Endodermal cell (in vitro differentiated cells): ENCODE measurements around the gene RHOH. TPM values are rescaled to one million over a fixed set of nuclear protein-coding genes. Genes with fewer than 3 reads are reported as not detected.
A peak's percentile ranks its signal among the peaks of the same experiment; 100 is the strongest.

Source experiments
- DNase-seq: peaks from one replicate; pipeline ENCODE4 v3.0.0-alpha.2; 2017
- H3K27ac ChIP-seq: 2 replicates; pipeline ENCODE4 v1.5.1; 2013; ENCODE audit warnings: mild to moderate bottlenecking, low read depth, low read length, moderate library complexity
- H3K27me3 ChIP-seq: 2 replicates; pipeline ENCODE4 v1.6.1; 2013; ENCODE audit warnings: mild to moderate bottlenecking, low read length, moderate library complexity; ENCODE audit not compliant: insufficient read depth, control insufficient read depth, poor library complexity, severe bottlenecking
- H3K36me3 ChIP-seq: 2 replicates; pipeline ENCODE4 v1.7.0; 2013; ENCODE audit warnings: mild to moderate bottlenecking, low read length, moderate library complexity; ENCODE audit not compliant: control insufficient read depth, insufficient read depth
- H3K4me1 ChIP-seq: one replicate; pipeline ENCODE4 v1.7.0; 2013; ENCODE audit warnings: low read length; ENCODE audit not compliant: control insufficient read depth, insufficient read depth
- H3K4me3 ChIP-seq: 2 replicates; pipeline ENCODE4 v1.5.1; 2013; ENCODE audit warnings: mild to moderate bottlenecking, low read length, moderate library complexity
- H3K9ac ChIP-seq: 2 replicates; pipeline ENCODE4 v1.6.1; 2013; ENCODE audit warnings: mild to moderate bottlenecking, low read length, moderate library complexity; ENCODE audit not compliant: poor library complexity, severe bottlenecking; ENCODE audit errors: extremely low read depth
- H3K9me3 ChIP-seq: 2 replicates; pipeline ENCODE4 v1.6.1; 2013; ENCODE audit warnings: mild to moderate bottlenecking, low read length, moderate library complexity; ENCODE audit not compliant: control insufficient read depth
- H3K27ac Mint-ChIP-seq: 2 replicates; pipeline ENCODE4 v1.8.0; 2020; ENCODE audit warnings: mixed read lengths
- H3K27me3 Mint-ChIP-seq: 2 replicates; pipeline ENCODE4 v1.8.0; 2021; ENCODE audit warnings: mild to moderate bottlenecking, mixed read lengths; ENCODE audit not compliant: insufficient read depth
- H3K36me3 Mint-ChIP-seq: 2 replicates; pipeline ENCODE4 v1.8.0; 2020; ENCODE audit warnings: low read depth, mixed read lengths
- H3K4me1 Mint-ChIP-seq: 2 replicates; pipeline ENCODE4 v1.8.0; 2020; ENCODE audit warnings: mixed read lengths
- H3K4me3 Mint-ChIP-seq: 2 replicates; pipeline ENCODE4 v1.8.0; 2020; ENCODE audit warnings: mild to moderate bottlenecking, moderate library complexity, mixed read lengths
- H3K9me3 Mint-ChIP-seq: 2 replicates; pipeline ENCODE4 v1.8.0; 2020; ENCODE audit warnings: mild to moderate bottlenecking, mixed read lengths
- WGBS, 2 experiments: methylation state at CpG; one replicate each; pipeline versions ENCODE4 v1.1.5 to v1.1.7; 2013; ENCODE audit warnings: missing lambda C conversion rate in 2 of 2, mixed read lengths in 1 of 2; ENCODE audit not compliant: insufficient coverage in 1 of 2, insufficient read length in 1 of 2; 5-methylcytosine and 5-hydroxymethylcytosine counted together
- total RNA-seq, 2 donors: library from RNA; stranded (reverse); fragmentation: NEBNext Ultra II Directional in 1 of 2; extraction: Animal tissue kit (Norgen Biotek cat#: 25700) in 1 of 2; gene quantifications; 2 replicates in 1 of 2; 3 replicates in 1 of 2; pipeline ENCODE4 v1.2.1, GENCODE V29; 2021
- TF ChIP-seq, protein P1 (sequence below): fragments of 200-600 bp; sonication (generic); conservative IDR thresholded peaks from 2 replicates; pipeline ENCODE4 v1.5.0; 2021; ENCODE audit warnings: antibody characterized with exemption, mild to moderate bottlenecking

The RHOH gene
- total RNA-seq, 2 donors from 2014 or later = 2.9 to 9.4 TPM

DNA sequence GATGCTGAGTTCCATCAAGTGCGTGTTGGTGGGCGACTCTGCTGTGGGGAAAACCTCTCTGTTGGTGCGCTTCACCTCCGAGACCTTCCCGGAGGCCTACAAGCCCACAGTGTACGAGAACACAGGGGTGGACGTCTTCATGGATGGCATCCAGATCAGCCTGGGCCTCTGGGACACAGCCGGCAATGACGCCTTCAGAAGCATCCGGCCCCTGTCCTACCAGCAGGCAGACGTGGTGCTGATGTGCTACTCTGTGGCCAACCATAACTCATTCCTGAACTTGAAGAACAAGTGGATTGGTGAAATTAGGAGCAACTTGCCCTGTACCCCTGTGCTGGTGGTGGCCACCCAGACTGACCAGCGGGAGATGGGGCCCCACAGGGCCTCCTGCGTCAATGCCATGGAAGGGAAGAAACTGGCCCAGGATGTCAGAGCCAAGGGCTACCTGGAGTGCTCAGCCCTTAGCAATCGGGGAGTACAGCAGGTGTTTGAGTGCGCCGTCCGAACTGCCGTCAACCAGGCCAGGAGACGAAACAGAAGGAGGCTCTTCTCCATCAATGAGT is 46.6 kb downstream of the RHOH start:
- H3K4me1 Mint-ChIP-seq = peaks cover 5% of the 10 kb centered on the region
- H3K4me3 Mint-ChIP-seq = no peak overlapping the region
- H3K4me3 ChIP-seq = no peak overlapping the region
- no peak overlapping the region for H3K27ac ChIP-seq
- no peaks in the 10 kb centered on the region for H3K9me3 Mint-ChIP-seq
- H3K36me3 ChIP-seq = no peaks in the 10 kb centered on the region
- H3K27me3 ChIP-seq = no peaks in the 10 kb centered on the region
- H3K4me1 ChIP-seq = no peaks in the 10 kb centered on the region
- TF ChIP-seq, protein P1, sequence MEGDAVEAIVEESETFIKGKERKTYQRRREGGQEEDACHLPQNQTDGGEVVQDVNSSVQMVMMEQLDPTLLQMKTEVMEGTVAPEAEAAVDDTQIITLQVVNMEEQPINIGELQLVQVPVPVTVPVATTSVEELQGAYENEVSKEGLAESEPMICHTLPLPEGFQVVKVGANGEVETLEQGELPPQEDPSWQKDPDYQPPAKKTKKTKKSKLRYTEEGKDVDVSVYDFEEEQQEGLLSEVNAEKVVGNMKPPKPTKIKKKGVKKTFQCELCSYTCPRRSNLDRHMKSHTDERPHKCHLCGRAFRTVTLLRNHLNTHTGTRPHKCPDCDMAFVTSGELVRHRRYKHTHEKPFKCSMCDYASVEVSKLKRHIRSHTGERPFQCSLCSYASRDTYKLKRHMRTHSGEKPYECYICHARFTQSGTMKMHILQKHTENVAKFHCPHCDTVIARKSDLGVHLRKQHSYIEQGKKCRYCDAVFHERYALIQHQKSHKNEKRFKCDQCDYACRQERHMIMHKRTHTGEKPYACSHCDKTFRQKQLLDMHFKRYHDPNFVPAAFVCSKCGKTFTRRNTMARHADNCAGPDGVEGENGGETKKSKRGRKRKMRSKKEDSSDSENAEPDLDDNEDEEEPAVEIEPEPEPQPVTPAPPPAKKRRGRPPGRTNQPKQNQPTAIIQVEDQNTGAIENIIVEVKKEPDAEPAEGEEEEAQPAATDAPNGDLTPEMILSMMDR = no peak
- H3K9ac ChIP-seq = no peak overlapping the region
- H3K9me3 ChIP-seq = no peaks in the 10 kb centered on the region
- H3K27me3 Mint-ChIP-seq = peaks cover 1% of the 10 kb centered on the region
- no peak for DNase-seq
- WGBS, 2 experiments = 95 to 98% methylated on average over 7 to 19 of the region's 19 CpGs
- peaks cover 6% of the 10 kb centered on the region for H3K36me3 Mint-ChIP-seq
- H3K27ac Mint-ChIP-seq = no peak overlapping the region

DNA sequence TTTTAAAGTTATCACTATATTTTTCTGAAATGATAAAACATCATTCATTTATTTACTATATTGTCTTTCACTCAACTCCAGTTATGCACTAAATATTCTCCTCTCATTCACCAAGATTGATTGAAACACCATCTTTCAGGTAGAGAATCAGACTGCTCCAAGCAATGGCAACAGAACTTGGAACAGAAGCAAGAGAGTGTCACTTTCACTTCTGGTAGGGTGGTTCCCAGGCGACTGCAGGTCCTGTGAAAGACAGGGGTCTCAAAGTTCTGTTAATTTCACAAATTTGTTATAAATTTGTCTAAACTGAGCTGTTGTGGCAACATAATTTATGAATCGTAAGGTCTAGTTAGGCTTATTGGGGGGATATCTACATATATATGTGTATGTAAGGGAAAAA is 47.8 kb downstream of the RHOH start:
- H3K27me3 ChIP-seq = no peaks in the 10 kb centered on the region
- no peaks in the 10 kb centered on the region for H3K36me3 ChIP-seq
- TF ChIP-seq, protein P1 = no peak
- no peak overlapping the region for H3K27ac ChIP-seq
- Mint-ChIP-seq H3K27ac (no peak overlapping the region), H3K9me3 (no peaks in the 10 kb centered on the region), H3K27me3 (peaks cover 1% of the 10 kb centered on the region), H3K4me1 (peaks cover 5% of the 10 kb centered on the region), H3K4me3 (no peak overlapping the region), H3K36me3 (peaks cover 6% of the 10 kb centered on the region)
- H3K9me3 ChIP-seq = no peaks in the 10 kb centered on the region
- no peak overlapping the region for H3K4me3 ChIP-seq
- H3K9ac ChIP-seq = no peak overlapping the region
- H3K4me1 ChIP-seq = no peaks in the 10 kb centered on the region
- WGBS, 2 experiments = 84 to 100% methylated on average over 1 to 2 of the region's 2 CpGs
- DNase-seq = no peak

DNA sequence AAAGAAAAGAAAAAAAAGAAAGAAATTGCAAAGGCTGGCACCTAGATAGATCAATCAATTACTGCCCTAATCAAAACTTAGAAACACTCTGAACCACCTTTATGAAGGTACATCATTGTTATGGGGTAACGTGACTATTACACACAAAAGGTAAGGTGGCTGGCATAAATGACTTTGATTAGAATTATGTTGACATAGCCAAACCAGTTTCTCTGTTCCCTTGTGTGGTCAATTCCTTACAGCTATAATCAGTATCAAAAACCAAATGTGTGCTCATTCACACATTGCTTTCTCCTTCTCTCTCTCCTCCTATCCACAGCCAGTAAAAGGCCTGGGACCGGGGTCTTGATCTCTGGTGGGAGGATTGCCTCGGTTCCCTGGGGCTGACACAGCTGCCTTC is 48.7 kb downstream of the RHOH start:
- H3K27me3 Mint-ChIP-seq = peaks cover 1% of the 10 kb centered on the region
- H3K27me3 ChIP-seq = no peaks in the 10 kb centered on the region
- WGBS, 2 experiments = 88 to 100% methylated on average over 1 to 3 of the region's 3 CpGs
- no peak overlapping the region for H3K4me3 ChIP-seq
- H3K4me1 ChIP-seq = no peaks in the 10 kb centered on the region
- H3K27ac Mint-ChIP-seq = peak overlapping the region; percentile 31
- H3K36me3 ChIP-seq = no peaks in the 10 kb centered on the region
- TF ChIP-seq, protein P1 = no peak
- H3K9me3 Mint-ChIP-seq = peaks cover under 1% of the 10 kb centered on the region
- H3K9me3 ChIP-seq = no peaks in the 10 kb centered on the region
- H3K4me3 Mint-ChIP-seq = no peak overlapping the region
- DNase-seq = no peak
- H3K36me3 Mint-ChIP-seq = peaks cover 6% of the 10 kb centered on the region
- no peak overlapping the region for H3K27ac ChIP-seq
- H3K4me1 Mint-ChIP-seq = peaks cover 5% of the 10 kb centered on the region
- H3K9ac ChIP-seq = no peak overlapping the region
